ENCODE results near the gene TLE1. TPM values are rescaled to one million over a fixed set of nuclear protein-coding genes. Genes with fewer than 3 reads are reported as not detected.

Gene TLE1
- total and polyA plus RNA-seq, 8 donors = 23.7 to 136 (median 58.7) TPM

GRCh38 chr9:81631218-81631745 is 58.1 kb downstream of the TLE1 start:
- WGBS, 5 donors = 84 to 92% (median 88%) methylated on average over 7 of the region's 7 CpGs

GRCh38 chr9:81629440-81629839 is 59.9 kb downstream of the TLE1 start:
- H3K36me3 ChIP-seq = peaks cover 8 to 40% (median 28%) of the 10 kb centered on the region in 4 donors
- WGBS, 5 donors = 50 to 68% (median 62%) methylated on average over 2 of the region's 2 CpGs
- DNase-seq = no peak
- no peaks in the 10 kb centered on the region for H3K9me3 ChIP-seq
- TF ChIP-seq POLR2A (IDR thresholded peaks at IDR 0.05) = no peak
- TF ChIP-seq CTCF (IDR thresholded peaks at IDR 0.05) = no peak
- TF ChIP-seq POLR2AphosphoS5 (IDR thresholded peaks at IDR 0.05) = no peak
- TF ChIP-seq EP300 (IDR thresholded peaks at IDR 0.05) = no peak
- intact Hi-C loops (cut with DNase I; ENCODE audit: low total_unique reads) = no loop called here
- no peak overlapping the region for H3K27ac ChIP-seq
- H3K27me3 ChIP-seq = no peaks in the 10 kb centered on the region
- peaks cover 0 to 22% (median 13%) of the 10 kb centered on the region in 4 donors for H3K4me1 ChIP-seq
- no peak overlapping the region for H3K4me3 ChIP-seq

More at GRCh38 chr9:81631218-81631745, 58.1 kb downstream of the TLE1 start:
- TF ChIP-seq CTCF (IDR thresholded peaks at IDR 0.05) (no peak), POLR2A (IDR thresholded peaks at IDR 0.05) (no peak), POLR2AphosphoS5 (IDR thresholded peaks at IDR 0.05) (no peak)
- Histone ChIP-seq H3K4me1 (peaks cover 0 to 40% (median 21%) of the 10 kb centered on the region in 4 donors), H3K36me3 (peaks cover 8 to 44% (median 28%) of the 10 kb centered on the region in 4 donors), H3K27me3 (no peaks in the 10 kb centered on the region), H3K9me3 (no peaks in the 10 kb centered on the region), H3K4me3 (no peak overlapping the region), H3K27ac (no peak overlapping the region)
- no peak for DNase-seq
- intact Hi-C loops (cut with DNase I; ENCODE audit: low total_unique reads) = no loop called here

- TF ChIP-seq CTCF (IDR thresholded peaks at IDR 0.05) = no peak
- no peak for TF ChIP-seq POLR2A (IDR thresholded peaks at IDR 0.05)
- TF ChIP-seq EP300 (IDR thresholded peaks at IDR 0.05) = no peak
- TF ChIP-seq POLR2AphosphoS5 (IDR thresholded peaks at IDR 0.05) = no peak
- Histone ChIP-seq H3K9me3 (no peaks in the 10 kb centered on the region), H3K4me1 (peaks cover 0 to 22% (median 12%) of the 10 kb centered on the region in 4 donors), H3K27ac (no peak overlapping the region), H3K4me3 (no peak overlapping the region), H3K27me3 (no peaks in the 10 kb centered on the region), H3K36me3 (peaks cover 8 to 34% (median 23%) of the 10 kb centered on the region in 4 donors)
- no peak for DNase-seq
- intact Hi-C loops (cut with DNase I; ENCODE audit: low total_unique reads) = no loop called here
- 62 to 75% (median 65%) methylated on average over 5 of the region's 5 CpGs for WGBS, 5 donors
These were observed 60.5 kb downstream of the TLE1 start for GRCh38 chr9:81628897-81629296.

GRCh38 chr9:81627481-81627880 is 61.9 kb downstream of the TLE1 start:
- Histone ChIP-seq H3K9me3 (no peaks in the 10 kb centered on the region), H3K4me3 (no peak overlapping the region), H3K36me3 (peaks cover 1 to 23% (median 16%) of the 10 kb centered on the region in 4 donors), H3K4me1 (peaks cover 0 to 23% (median 11%) of the 10 kb centered on the region in 4 donors), H3K27me3 (no peaks in the 10 kb centered on the region), H3K27ac (no peak overlapping the region)
- no peak for TF ChIP-seq EP300 (IDR thresholded peaks at IDR 0.05)
- no peak for TF ChIP-seq CTCF (IDR thresholded peaks at IDR 0.05)
- no peak for TF ChIP-seq POLR2AphosphoS5 (IDR thresholded peaks at IDR 0.05)
- no peak for TF ChIP-seq POLR2A (IDR thresholded peaks at IDR 0.05)
- intact Hi-C loops (cut with DNase I; ENCODE audit: low total_unique reads) = no loop called here
- WGBS, 5 donors = 82 to 95% (median 90%) methylated on average over 3 of the region's 3 CpGs
- DNase-seq = no peak

All from stomach (tissue), 9 donors.